ENCODE results near the gene SLC9A7. TPM values are rescaled to one million over a fixed set of nuclear protein-coding genes. Genes with fewer than 3 reads are reported as not detected.

SLC9A7 gene
- total and polyA plus RNA-seq, 8 donors = 0.29 to 25.6 (median 9.1) TPM

- no peak overlapping the region for H3K4me3 ChIP-seq
- peaks cover 0 to 22% (median 1%) of the 10 kb centered on the region in 4 donors for H3K4me1 ChIP-seq
- H3K9me3 ChIP-seq = peaks cover 0 to 11% (median 0%) of the 10 kb centered on the region in 4 donors
- TF ChIP-seq, protein P1, sequence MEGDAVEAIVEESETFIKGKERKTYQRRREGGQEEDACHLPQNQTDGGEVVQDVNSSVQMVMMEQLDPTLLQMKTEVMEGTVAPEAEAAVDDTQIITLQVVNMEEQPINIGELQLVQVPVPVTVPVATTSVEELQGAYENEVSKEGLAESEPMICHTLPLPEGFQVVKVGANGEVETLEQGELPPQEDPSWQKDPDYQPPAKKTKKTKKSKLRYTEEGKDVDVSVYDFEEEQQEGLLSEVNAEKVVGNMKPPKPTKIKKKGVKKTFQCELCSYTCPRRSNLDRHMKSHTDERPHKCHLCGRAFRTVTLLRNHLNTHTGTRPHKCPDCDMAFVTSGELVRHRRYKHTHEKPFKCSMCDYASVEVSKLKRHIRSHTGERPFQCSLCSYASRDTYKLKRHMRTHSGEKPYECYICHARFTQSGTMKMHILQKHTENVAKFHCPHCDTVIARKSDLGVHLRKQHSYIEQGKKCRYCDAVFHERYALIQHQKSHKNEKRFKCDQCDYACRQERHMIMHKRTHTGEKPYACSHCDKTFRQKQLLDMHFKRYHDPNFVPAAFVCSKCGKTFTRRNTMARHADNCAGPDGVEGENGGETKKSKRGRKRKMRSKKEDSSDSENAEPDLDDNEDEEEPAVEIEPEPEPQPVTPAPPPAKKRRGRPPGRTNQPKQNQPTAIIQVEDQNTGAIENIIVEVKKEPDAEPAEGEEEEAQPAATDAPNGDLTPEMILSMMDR (IDR thresholded peaks at IDR 0.05) = no peak
- TF ChIP-seq POLR2A (IDR thresholded peaks at IDR 0.05) (no peak), EP300 (IDR thresholded peaks at IDR 0.05) (no peak), POLR2AphosphoS5 (IDR thresholded peaks at IDR 0.05) (no peak)
- no peaks in the 10 kb centered on the region for H3K27me3 ChIP-seq
- peaks cover 0 to 12% (median 0%) of the 10 kb centered on the region in 4 donors for H3K36me3 ChIP-seq
- H3K27ac ChIP-seq = no peak overlapping the region
- intact Hi-C loops (cut with DNase I; ENCODE audit: low total_unique reads) = no loop called here
- DNase-seq = no peak
These were observed 140.0 kb downstream of the SLC9A7 start for GRCh38 chrX:46618947-46619346.

DNA sequence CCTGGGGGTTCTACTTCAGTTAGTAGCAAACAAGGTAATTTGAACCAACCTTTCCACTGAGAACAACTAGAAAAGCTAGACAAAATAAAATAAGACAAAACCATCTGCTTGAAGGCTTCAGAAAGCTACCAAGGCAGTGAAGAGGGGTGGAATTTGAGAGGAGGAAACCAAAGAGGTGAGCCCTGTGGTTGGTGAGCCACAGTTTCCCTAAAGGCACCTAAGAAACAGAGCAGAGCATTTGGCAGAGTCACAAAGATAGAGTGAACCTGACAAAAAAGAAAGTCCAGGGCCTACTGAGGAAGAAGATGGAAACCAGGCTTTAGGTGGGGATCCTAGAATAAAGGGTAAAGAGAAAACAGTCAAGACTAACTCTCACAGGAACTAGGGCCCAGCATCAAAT, 141.0 kb downstream of the SLC9A7 start:
- H3K4me1 ChIP-seq = peaks cover 0 to 12% (median 0%) of the 10 kb centered on the region in 4 donors
- intact Hi-C loops (cut with DNase I; ENCODE audit: low total_unique reads) = no loop called here
- DNase-seq = no peak
- H3K36me3 ChIP-seq = peaks cover 0 to 12% (median 0%) of the 10 kb centered on the region in 4 donors
- no peak for TF ChIP-seq EP300 (IDR thresholded peaks at IDR 0.05)
- no peak for TF ChIP-seq POLR2AphosphoS5 (IDR thresholded peaks at IDR 0.05)
- TF ChIP-seq, protein P1 (IDR thresholded peaks at IDR 0.05) = no peak
- no peak for TF ChIP-seq POLR2A (IDR thresholded peaks at IDR 0.05)
- no peak overlapping the region for H3K4me3 ChIP-seq
- H3K9me3 ChIP-seq = peaks cover 0 to 11% (median 0%) of the 10 kb centered on the region in 4 donors
- H3K27me3 ChIP-seq = no peaks in the 10 kb centered on the region
- H3K27ac ChIP-seq = no peak overlapping the region

- Histone ChIP-seq H3K9me3 (no peaks in the 10 kb centered on the region), H3K4me3 (no peak overlapping the region), H3K4me1 (no peaks in the 10 kb centered on the region), H3K27me3 (no peaks in the 10 kb centered on the region), H3K36me3 (peaks cover 0 to 7% (median 0%) of the 10 kb centered on the region in 4 donors), H3K27ac (no peak overlapping the region)
- intact Hi-C loops (cut with DNase I; ENCODE audit: low total_unique reads) = no loop called here
- TF ChIP-seq POLR2A (IDR thresholded peaks at IDR 0.05) (no peak), POLR2AphosphoS5 (IDR thresholded peaks at IDR 0.05) (no peak), EP300 (IDR thresholded peaks at IDR 0.05) (no peak)
- TF ChIP-seq, protein P1 (IDR thresholded peaks at IDR 0.05) = no peak
- DNase-seq = no peak
- 76 to 86% (median 86%) methylated on average over 11 to 13 of the region's 13 CpGs for WGBS, 5 donors
These were observed 147.1 kb downstream of the SLC9A7 start for GRCh38 chrX:46611658-46612362.

DNA sequence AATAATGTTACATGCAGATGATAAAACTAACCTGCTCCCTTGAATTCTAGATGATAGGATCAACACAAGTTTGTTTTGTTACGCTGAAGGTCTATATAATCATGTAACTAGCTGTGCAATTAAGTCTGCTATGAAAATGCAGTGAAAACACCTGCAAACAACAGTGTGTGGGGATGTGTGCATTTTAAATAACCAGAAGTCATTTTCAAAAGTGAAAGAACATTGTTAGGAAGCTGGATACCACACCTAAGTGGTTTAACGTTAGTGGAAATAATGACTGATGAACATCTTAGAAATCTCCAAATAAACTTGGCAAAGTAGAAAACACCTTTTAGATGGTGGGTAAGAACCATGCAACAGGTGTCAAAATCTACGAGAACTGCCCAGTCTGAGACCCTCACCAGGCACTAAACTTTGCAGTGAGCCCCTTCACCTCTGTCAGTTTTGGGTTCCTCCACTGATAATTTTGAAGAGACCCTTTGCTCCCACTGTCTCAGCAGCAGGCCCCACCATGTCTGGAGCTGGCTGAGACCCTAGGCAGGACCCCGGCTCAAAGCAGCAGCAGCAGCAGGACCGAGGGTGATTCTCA, 148.8 kb downstream of the SLC9A7 start:
- DNase-seq = no peak
- peaks cover 0 to 5% (median 0%) of the 10 kb centered on the region in 4 donors for H3K36me3 ChIP-seq
- no peak overlapping the region for H3K27ac ChIP-seq
- intact Hi-C loops (cut with DNase I; ENCODE audit: low total_unique reads) = no loop called here
- H3K9me3 ChIP-seq = no peaks in the 10 kb centered on the region
- 76 to 88% (median 80%) methylated on average over 5 of the region's 5 CpGs for WGBS, 5 donors
- no peaks in the 10 kb centered on the region for H3K4me1 ChIP-seq
- H3K4me3 ChIP-seq = no peak overlapping the region
- TF ChIP-seq POLR2AphosphoS5 (IDR thresholded peaks at IDR 0.05) (no peak), EP300 (IDR thresholded peaks at IDR 0.05) (no peak), POLR2A (IDR thresholded peaks at IDR 0.05) (no peak)
- TF ChIP-seq, protein P1 (IDR thresholded peaks at IDR 0.05) = no peak
- H3K27me3 ChIP-seq = no peaks in the 10 kb centered on the region
